HCT116 (cell line): ENCODE data around the gene CCDC157. TPM values are rescaled to one million over a fixed set of nuclear protein-coding genes. Genes with fewer than 3 reads are reported as not detected.

Experiments used
- ATAC-seq: fragments of 200-7000 bp; cut with Tn5 transposase; 2 replicates; pipeline ENCODE4 v1.9.1; 2020; ENCODE audit warnings: mild to moderate bottlenecking, moderate library complexity
- BruUV-seq: library from RNA; stranded (reverse); fragments of 400-500 nt; replicated peaks from 2 replicates; lab custom pipeline; 2021; lab: Mats Ljungman, UMichigan
- CTCF ChIA-PET: fragments of 300-600 bp; sonication (Branson Sonifier 250); formaldehyde crosslinking; loops from one replicate; lab custom pipeline; 2021; ENCODE audit warnings: antibody characterized with exemption; lab: Charles Lee
- POLR2A ChIA-PET: fragments of 300-600, 350-600 bp; sonication (Branson Sonifier 250); formaldehyde crosslinking; loops from one replicate; lab custom pipeline; 2021; ENCODE audit warnings: antibody characterized with exemption; lab: Charles Lee
- RAD21 ChIA-PET, 2 experiments: fragments of 300-600 bp; sonication (Branson Sonifier 250); formaldehyde crosslinking; loops; one replicate each; lab custom pipeline; 2023; ENCODE audit warnings: low total read pairs in 2 of 2; ENCODE audit not compliant: uncharacterized antibody in 2 of 2, unreplicated experiment in 2 of 2, low non-redundant PET in 1 of 2; lab: Charles Lee
- DNase-seq: peaks from one replicate; pipeline ENCODE4 v3.0.0-alpha.2; 2010; ENCODE audit warnings: low read depth, low spot score
- H2AFZ ChIP-seq: fragments of 200-600 bp; shearing (Covaris generic), sonication (generic); 2 replicates; pipeline ENCODE4 v1.6.1; 2017; ENCODE audit warnings: low read depth, mixed run types, mixed read lengths, antibody characterized with exemption, low read length; ENCODE audit not compliant: poor library complexity, severe bottlenecking
- H3K27ac ChIP-seq: 2 replicates; pipeline ENCODE4 v1.5.1; 2012; ENCODE audit warnings: low read depth, low read length
- H3K27me3 ChIP-seq: fragments of 200-600 bp; sonication (generic); 2 replicates; pipeline ENCODE4 v1.6.1; 2016; ENCODE audit warnings: mixed run types, low read length, mixed read lengths; ENCODE audit not compliant: insufficient read depth
- H3K36me3 ChIP-seq, 2 experiments: fragments of 200-500 bp in 1 of 2; fragments of 200-600 bp in 1 of 2; sonication (Bioruptor generic) in 1 of 2; sonication (generic) in 1 of 2; 2 replicates each; pipeline versions ENCODE4 v1.5.1 to v1.6.1; 2014 to 2016; ENCODE audit warnings: low read length in 2 of 2, inconsistent platforms in 1 of 2, mixed read lengths in 1 of 2, mixed run types in 1 of 2; ENCODE audit not compliant: insufficient read depth in 2 of 2, control insufficient read depth in 1 of 2
- H3K4me1 ChIP-seq, 2 experiments: fragments of 200-600 bp in 1 of 2; sonication (generic) in 1 of 2; 2 replicates each; pipeline versions ENCODE4 v1.5.1 to v1.6.1; 2012 to 2017; ENCODE audit warnings: low read length in 2 of 2, inconsistent platforms in 1 of 2, mild to moderate bottlenecking in 1 of 2, mixed read lengths in 1 of 2, mixed run types in 1 of 2, moderate library complexity in 1 of 2; ENCODE audit not compliant: insufficient read depth in 2 of 2, control insufficient read depth in 1 of 2
- H3K4me2 ChIP-seq: fragments of 200-600 bp; sonication (generic); 2 replicates; pipeline ENCODE4 v1.6.1; 2017; ENCODE audit warnings: mixed run types, low read length, mixed read lengths
- H3K4me3 ChIP-seq, 2 experiments: fragments of 200-600 bp in 1 of 2; sonication (generic) in 1 of 2; replicated peaks in 1 of 2; 2 replicates each; pipeline ENCODE4 v1.5.1; 2011 to 2016; ENCODE audit warnings: low read length in 2 of 2, control low read depth in 1 of 2, low read depth in 1 of 2, mild to moderate bottlenecking in 1 of 2, mixed read lengths in 1 of 2, mixed run types in 1 of 2
- H3K79me2 ChIP-seq: fragments of 200-600 bp; sonication (generic); 2 replicates; pipeline ENCODE4 v1.6.1; 2017; ENCODE audit warnings: mild to moderate bottlenecking, mixed run types, low read length, moderate library complexity, mixed read lengths; ENCODE audit not compliant: insufficient read depth
- H3K9ac ChIP-seq: fragments of 200-600 bp; sonication (generic); 2 replicates; pipeline ENCODE4 v1.6.1; 2016; ENCODE audit warnings: low read length, mixed read lengths
- H3K9me2 ChIP-seq: fragments of 200-600 bp; sonication (generic), shearing (Covaris generic); 2 replicates; pipeline ENCODE4 v1.6.1; 2017; ENCODE audit warnings: mixed run types, mild to moderate bottlenecking, moderate library complexity; ENCODE audit not compliant: insufficient read depth
- H3K9me3 ChIP-seq, 2 experiments: fragments of 200-500 bp in 1 of 2; fragments of 200-600 bp in 1 of 2; sonication (Bioruptor generic) in 1 of 2; sonication (generic) in 1 of 2; 2 replicates each; pipeline ENCODE4 v1.6.1; 2014 to 2017; ENCODE audit warnings: low read length in 2 of 2, mixed read lengths in 2 of 2, inconsistent platforms in 1 of 2, low read depth in 1 of 2, mild to moderate bottlenecking in 1 of 2, mixed run types in 1 of 2, moderate library complexity in 1 of 2; ENCODE audit not compliant: control insufficient read depth in 1 of 2, insufficient read depth in 1 of 2
- H4K20me1 ChIP-seq: fragments of 200-600 bp; sonication (generic), shearing (Covaris generic); 2 replicates; pipeline ENCODE4 v1.6.1; 2017; ENCODE audit warnings: mixed run types, mild to moderate bottlenecking, moderate library complexity; ENCODE audit not compliant: insufficient read depth
- CBX3 ChIP-seq: IDR thresholded peaks from 2 replicates; pipeline ENCODE4 v1.6.1; 2012; ENCODE audit warnings: low read depth
- CEBPB ChIP-seq: IDR thresholded peaks from 2 replicates; pipeline ENCODE4 v1.6.1; 2012; ENCODE audit warnings: low read depth
- CTCF ChIP-seq, 3 experiments: fragments of 200-600 bp in 1 of 3; sonication (generic) in 1 of 3; IDR thresholded peaks in 2 of 3; conservative IDR thresholded peaks in 1 of 3; 2 replicates each; pipeline ENCODE4 v1.5.1; 2012 to 2017; ENCODE audit warnings: low read depth in 2 of 3, low read length in 2 of 3, antibody characterized with exemption in 1 of 3, borderline replicate concordance in 1 of 3, control low read depth in 1 of 3, mild to moderate bottlenecking in 1 of 3, mixed read lengths in 1 of 3, mixed run types in 1 of 3, moderate library complexity in 1 of 3; ENCODE audit not compliant: insufficient read depth in 1 of 3
- EGR1 ChIP-seq: IDR thresholded peaks from 2 replicates; pipeline ENCODE4 v1.6.1; 2012; ENCODE audit warnings: low read depth
- ELF1 ChIP-seq: IDR thresholded peaks from 2 replicates; pipeline ENCODE4 v1.6.1; 2012; ENCODE audit warnings: low read depth, borderline replicate concordance
- EZH2 ChIP-seq: fragments of 200-600 bp; sonication (generic); IDR thresholded peaks from 2 replicates; pipeline ENCODE4 v1.6.1; 2017; ENCODE audit warnings: antibody characterized with exemption, mixed run types
- EZH2phosphoT487 ChIP-seq: fragments of 200-600 bp; IDR thresholded peaks from 2 replicates; pipeline ENCODE4 v1.6.1; 2018; ENCODE audit warnings: antibody characterized with exemption, borderline replicate concordance
- FOSL1 ChIP-seq: IDR thresholded peaks from 2 replicates; pipeline ENCODE4 v1.6.1; 2012; ENCODE audit warnings: low read depth
- JUND ChIP-seq: IDR thresholded peaks from 2 replicates; pipeline ENCODE4 v1.6.1; 2012
- POLR2A ChIP-seq: IDR thresholded peaks from 2 replicates; pipeline ENCODE4 v1.7.0; 2011; ENCODE audit warnings: borderline replicate concordance; ENCODE audit not compliant: insufficient read depth, insufficient read length; ENCODE audit errors: extremely low read depth
- POLR2AphosphoS5 ChIP-seq: IDR thresholded peaks from 2 replicates; pipeline ENCODE4 v1.6.1; 2011; ENCODE audit warnings: mild to moderate bottlenecking, low read depth, low read length, moderate library complexity
- RAD21 ChIP-seq: IDR thresholded peaks from 2 replicates; pipeline ENCODE4 v1.6.1; 2012; ENCODE audit warnings: low read depth, mild to moderate bottlenecking
- SIN3A ChIP-seq: IDR thresholded peaks from 2 replicates; pipeline ENCODE4 v1.6.1; 2012; ENCODE audit warnings: low read depth
- SRF ChIP-seq: IDR thresholded peaks from 2 replicates; pipeline ENCODE4 v1.6.1; 2012; ENCODE audit warnings: low read depth
- TCF7L2 ChIP-seq: IDR thresholded peaks from 2 replicates; pipeline ENCODE4 v1.7.0; 2011; ENCODE audit warnings: borderline replicate concordance, inconsistent platforms; ENCODE audit not compliant: insufficient read depth, insufficient read length; ENCODE audit errors: extremely low read depth
- YY1 ChIP-seq: IDR thresholded peaks from 2 replicates; pipeline ENCODE4 v1.6.1; 2011; ENCODE audit warnings: low read length, low read depth, moderate library complexity, mild to moderate bottlenecking; ENCODE audit not compliant: insufficient replicate concordance; ENCODE audit errors: extremely low read depth
- ZFX ChIP-seq: fragments of 450-650 bp; IDR thresholded peaks from 2 replicates; pipeline ENCODE4 v1.6.1; 2017
- intact Hi-C: fragments of 100-400 bp; cut with micrococcal nuclease; formaldehyde crosslinking; loops from 2 replicates; pipeline ENCODE4 v1.10.0; 2022
- total RNA-seq: library from RNA; stranded (reverse); gene quantifications from one replicate; pipeline ENCODE4 v1.2.1, GENCODE V29; 2021; ENCODE audit not compliant: unreplicated experiment
- TF ChIP-seq, protein P1 (sequence below): IDR thresholded peaks from 2 replicates; pipeline ENCODE4 v1.6.1; 2012
- TF ChIP-seq, protein P2 (sequence below): IDR thresholded peaks from 2 replicates; pipeline ENCODE4 v1.6.1; 2012; ENCODE audit warnings: low read depth
- TF ChIP-seq, protein P3 (sequence below): IDR thresholded peaks from 2 replicates; pipeline ENCODE4 v1.6.1; 2011; ENCODE audit warnings: mild to moderate bottlenecking, low read length, moderate library complexity; ENCODE audit not compliant: insufficient replicate concordance; ENCODE audit errors: extremely low read depth

The CCDC157 gene
- total RNA-seq, 1 experiment from 2014 or later = 2.1 TPM

GRCh38 chr22:30423959-30424533 is 67.2 kb downstream of the CCDC157 start:
- peaks cover 22% of the 10 kb centered on the region; the same call in 1 of the 2 replicates for H3K79me2 ChIP-seq
- ATAC-seq (peak; percentile 75), DNase-seq (peak; percentile 99)
- CTCF ChIA-PET = interaction anchor here (0.6 to 2.7 kb wide), 11 partner anchors 8 to 147 kb away, joined by 3 to 12 read pairs (median 4); partner anchors contain the start of gene RNF215
- peak overlapping the region; percentile 96 for H3K9ac ChIP-seq
- RAD21 ChIA-PET = interaction anchor here (0.8 to 1.8 kb wide), 5 partner anchors 27 to 136 kb away, joined by 3 to 6 read pairs (median 4); partner anchors contain the start of genes RNF215 (in 1 of the 2) and SEC14L2 (in 1 of the 2)
- H3K9me3 ChIP-seq = no peaks in the 10 kb centered on the region
- H4K20me1 ChIP-seq = no peaks in the 10 kb centered on the region
- H3K9me2 ChIP-seq = no peaks in the 10 kb centered on the region
- peak overlapping the region; percentile 82 for H3K4me3 ChIP-seq
- peaks cover 4 to 15% of the 10 kb centered on the region in 2 experiments; a peak in 2 of 4 replicates for H3K36me3 ChIP-seq
- peak overlapping the region; percentile 93 for H3K4me2 ChIP-seq
- intact Hi-C loops = loop anchor here (10.0 kb wide), 1 partner anchor 661 kb away; the partner anchor contains the start of gene SMTN
- H2AFZ ChIP-seq = no peak overlapping the region
- H3K27ac ChIP-seq = peak overlapping the region; percentile 98
- POLR2A ChIA-PET = interaction anchor here (0.6 to 4.6 kb wide), 17 partner anchors 11 to 225 kb away, joined by 3 to 40 read pairs (median 6); partner anchors contain the start of genes RNF215, SEC14L2 and TBC1D10A
- H3K27me3 ChIP-seq = no peaks in the 10 kb centered on the region
- no TSS peak for BruUV-seq
- H3K4me1 ChIP-seq = peaks cover 44 to 76% of the 10 kb centered on the region in 2 experiments
- TF ChIP-seq TCF7L2 (peak; percentile 86), EGR1 (no peak), FOSL1 (no peak), SIN3A (no peak), ELF1 (no peak), EZH2phosphoT487 (no peak), YY1 (peak; percentile 98), POLR2A (no peak), SRF (no peak), JUND (no peak), CBX3 (no peak), CTCF (IDR thresholded peaks at IDR 0.05 in 2 of 3, conservative IDR thresholded peaks at IDR 0.05 in 1 of 3; ENCODE audit: borderline replicate concordance in 1 of 3, insufficient read depth in 1 of 3, low read depth in 2 of 3, low read length in 2 of 3) (no peak), POLR2AphosphoS5 (peak; percentile 96), EZH2 (no peak), CEBPB (no peak), RAD21 (no peak), ZFX (peak; percentile 7; the same call in 1 of the 2 replicates)
- TF ChIP-seq, protein P1, sequence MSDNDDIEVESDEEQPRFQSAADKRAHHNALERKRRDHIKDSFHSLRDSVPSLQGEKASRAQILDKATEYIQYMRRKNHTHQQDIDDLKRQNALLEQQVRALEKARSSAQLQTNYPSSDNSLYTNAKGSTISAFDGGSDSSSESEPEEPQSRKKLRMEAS = no peak
- TF ChIP-seq, protein P2, sequence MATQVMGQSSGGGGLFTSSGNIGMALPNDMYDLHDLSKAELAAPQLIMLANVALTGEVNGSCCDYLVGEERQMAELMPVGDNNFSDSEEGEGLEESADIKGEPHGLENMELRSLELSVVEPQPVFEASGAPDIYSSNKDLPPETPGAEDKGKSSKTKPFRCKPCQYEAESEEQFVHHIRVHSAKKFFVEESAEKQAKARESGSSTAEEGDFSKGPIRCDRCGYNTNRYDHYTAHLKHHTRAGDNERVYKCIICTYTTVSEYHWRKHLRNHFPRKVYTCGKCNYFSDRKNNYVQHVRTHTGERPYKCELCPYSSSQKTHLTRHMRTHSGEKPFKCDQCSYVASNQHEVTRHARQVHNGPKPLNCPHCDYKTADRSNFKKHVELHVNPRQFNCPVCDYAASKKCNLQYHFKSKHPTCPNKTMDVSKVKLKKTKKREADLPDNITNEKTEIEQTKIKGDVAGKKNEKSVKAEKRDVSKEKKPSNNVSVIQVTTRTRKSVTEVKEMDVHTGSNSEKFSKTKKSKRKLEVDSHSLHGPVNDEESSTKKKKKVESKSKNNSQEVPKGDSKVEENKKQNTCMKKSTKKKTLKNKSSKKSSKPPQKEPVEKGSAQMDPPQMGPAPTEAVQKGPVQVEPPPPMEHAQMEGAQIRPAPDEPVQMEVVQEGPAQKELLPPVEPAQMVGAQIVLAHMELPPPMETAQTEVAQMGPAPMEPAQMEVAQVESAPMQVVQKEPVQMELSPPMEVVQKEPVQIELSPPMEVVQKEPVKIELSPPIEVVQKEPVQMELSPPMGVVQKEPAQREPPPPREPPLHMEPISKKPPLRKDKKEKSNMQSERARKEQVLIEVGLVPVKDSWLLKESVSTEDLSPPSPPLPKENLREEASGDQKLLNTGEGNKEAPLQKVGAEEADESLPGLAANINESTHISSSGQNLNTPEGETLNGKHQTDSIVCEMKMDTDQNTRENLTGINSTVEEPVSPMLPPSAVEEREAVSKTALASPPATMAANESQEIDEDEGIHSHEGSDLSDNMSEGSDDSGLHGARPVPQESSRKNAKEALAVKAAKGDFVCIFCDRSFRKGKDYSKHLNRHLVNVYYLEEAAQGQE = no peak
- TF ChIP-seq, protein P3, sequence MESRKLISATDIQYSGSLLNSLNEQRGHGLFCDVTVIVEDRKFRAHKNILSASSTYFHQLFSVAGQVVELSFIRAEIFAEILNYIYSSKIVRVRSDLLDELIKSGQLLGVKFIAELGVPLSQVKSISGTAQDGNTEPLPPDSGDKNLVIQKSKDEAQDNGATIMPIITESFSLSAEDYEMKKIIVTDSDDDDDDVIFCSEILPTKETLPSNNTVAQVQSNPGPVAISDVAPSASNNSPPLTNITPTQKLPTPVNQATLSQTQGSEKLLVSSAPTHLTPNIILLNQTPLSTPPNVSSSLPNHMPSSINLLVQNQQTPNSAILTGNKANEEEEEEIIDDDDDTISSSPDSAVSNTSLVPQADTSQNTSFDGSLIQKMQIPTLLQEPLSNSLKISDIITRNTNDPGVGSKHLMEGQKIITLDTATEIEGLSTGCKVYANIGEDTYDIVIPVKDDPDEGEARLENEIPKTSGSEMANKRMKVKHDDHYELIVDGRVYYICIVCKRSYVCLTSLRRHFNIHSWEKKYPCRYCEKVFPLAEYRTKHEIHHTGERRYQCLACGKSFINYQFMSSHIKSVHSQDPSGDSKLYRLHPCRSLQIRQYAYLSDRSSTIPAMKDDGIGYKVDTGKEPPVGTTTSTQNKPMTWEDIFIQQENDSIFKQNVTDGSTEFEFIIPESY = no peak
